K562 (cell line): ENCODE data around the gene RDH13. TPM values are rescaled to one million over a fixed set of nuclear protein-coding genes. Genes with fewer than 3 reads are reported as not detected.
A peak's percentile ranks its signal among the peaks of the same experiment; 100 is the strongest.

Experiments
- ATF3 ChIP-seq, 2 experiments: fragments of 450-650 bp in 1 of 2; sonication (generic) in 1 of 2; formaldehyde crosslinking in 1 of 2; IDR thresholded peaks in 1 of 2; conservative IDR thresholded peaks in 1 of 2; 2 replicates each; pipeline versions ENCODE4 v1.6.1 to v1.8.1; 2016 to 2023; ENCODE audit warnings: mild to moderate bottlenecking in 2 of 2, moderate library complexity in 2 of 2, inconsistent platforms in 1 of 2, missing genetic modification reagents in 1 of 2
- BHLHE40 ChIP-seq: IDR thresholded peaks from 2 replicates; pipeline ENCODE4 v1.6.1; 2011; ENCODE audit warnings: low read length, improper control_type of control experiment
- CBX3 ChIP-seq, 2 experiments: IDR thresholded peaks; 1 replicate in 1 of 2; 2 replicates in 1 of 2; pipeline ENCODE4 v1.6.1; 2012; ENCODE audit warnings: inconsistent platforms in 2 of 2, low read length in 2 of 2, borderline replicate concordance in 1 of 2, control low read depth in 1 of 2
- CEBPB ChIP-seq: fragments of 450-650 bp; IDR thresholded peaks from 2 replicates; pipeline ENCODE4 v1.6.1; 2016; ENCODE audit warnings: missing genetic modification characterization, missing compliant biosample characterization
- CREM ChIP-seq: IDR thresholded peaks from 2 replicates; pipeline ENCODE4 v1.6.1; 2014; ENCODE audit warnings: antibody characterized with exemption, low read depth
- EP400 ChIP-seq: fragments of 450-650 bp; IDR thresholded peaks from 2 replicates; pipeline ENCODE4 v1.6.1; 2017; ENCODE audit warnings: antibody characterized with exemption, mild to moderate bottlenecking, moderate library complexity
- ETV6 ChIP-seq, 3 experiments: fragments of 150-350 bp in 1 of 3; sonication (generic) in 1 of 3; formaldehyde crosslinking in 1 of 3; IDR thresholded peaks; 2 replicates each; pipeline versions ENCODE4 v1.6.1 to v1.8.0; 2014 to 2022; ENCODE audit warnings: borderline replicate concordance in 2 of 3, low read depth in 2 of 3, antibody characterized with exemption in 1 of 3, low read length in 1 of 3, mild to moderate bottlenecking in 1 of 3, missing genetic modification reagents in 1 of 3
- HMGXB4 ChIP-seq: sonication (generic); formaldehyde crosslinking; IDR thresholded peaks from 2 replicates; pipeline ENCODE4 v1.8.1; 2023; ENCODE audit warnings: mild to moderate bottlenecking, missing genetic modification reagents
- JUNB ChIP-seq: fragments of 450-650 bp; formaldehyde crosslinking; conservative IDR thresholded peaks from 2 replicates; pipeline ENCODE4 v1.4.0; 2020; ENCODE audit warnings: mild to moderate bottlenecking
- MYC ChIP-seq, 2 experiments: fragments of 250-450 bp in 1 of 2; sonication (Bioruptor Pico) in 1 of 2; IDR thresholded peaks; 2 replicates each; pipeline versions ENCODE4 v1.5.1 to v1.6.1; 2012 to 2021; ENCODE audit warnings: low read depth in 2 of 2, borderline replicate concordance in 1 of 2, improper control_type of control experiment in 1 of 2, low read length in 1 of 2, mild to moderate bottlenecking in 1 of 2, moderate library complexity in 1 of 2
- PKNOX1 ChIP-seq: fragments of 450-650 bp; IDR thresholded peaks from 2 replicates; pipeline ENCODE4 v1.6.1; 2016
- POLR2A ChIP-seq: fragments of 450-650 bp; conservative IDR thresholded peaks from 2 replicates; pipeline ENCODE4 v1.6.1; 2016
- SIN3A ChIP-seq, 2 experiments: fragments of 150-350 bp in 1 of 2; IDR thresholded peaks; 2 replicates each; pipeline ENCODE4 v1.6.1; 2011 to 2016; ENCODE audit warnings: borderline replicate concordance in 2 of 2, low read depth in 2 of 2, low read length in 2 of 2, mild to moderate bottlenecking in 2 of 2, moderate library complexity in 2 of 2; ENCODE audit not compliant: control insufficient read depth in 1 of 2
- TAF1 ChIP-seq: IDR thresholded peaks from 2 replicates; pipeline ENCODE4 v1.6.1; 2011; ENCODE audit warnings: mild to moderate bottlenecking, low read length, moderate library complexity; ENCODE audit not compliant: insufficient read depth, control insufficient read depth, severe bottlenecking; ENCODE audit errors: extremely low read depth
- TFAP4 ChIP-seq: sonication (generic); formaldehyde crosslinking; IDR thresholded peaks from 2 replicates; pipeline ENCODE4 v1.8.0; 2022; ENCODE audit warnings: missing genetic modification reagents, mild to moderate bottlenecking, moderate library complexity, borderline replicate concordance
- ZBTB49 ChIP-seq: sonication (generic); formaldehyde crosslinking; IDR thresholded peaks from 2 replicates; pipeline ENCODE4 v1.8.0; 2022; ENCODE audit warnings: missing genetic modification reagents, mild to moderate bottlenecking, borderline replicate concordance
- polyA plus RNA-seq, 8 experiments: library from polyadenylated mRNA; depleted of rRNA in 4 of 8; stranded (reverse) in 5 of 8; unstranded in 3 of 8; fragments of >200 nt; fragmentation: Nextera tagmentation in 2 of 8; fragmentation: Illumina TruSeq in 1 of 8; extraction: Ambion mirVana in 2 of 8; extraction: Trizol in 1 of 8; gene quantifications; 2 replicates each; pipeline versions ENCODE4 v1.2.1 to v1.2.3, GENCODE V29; 2011 to 2014; ENCODE audit warnings: inconsistent platforms in 1 of 8, missing spikeins in 1 of 8
- total RNA-seq, 7 experiments: library from RNA; depleted of rRNA in 6 of 7; stranded (reverse); fragments of >200 nt in 6 of 7; fragmentation: Illumina TruSeq in 2 of 7; extraction: Trizol in 2 of 7; gene quantifications; 2 replicates each; pipeline versions ENCODE4 v1.2.1 to v1.2.3, GENCODE V29; 2011 to 2021; ENCODE audit warnings: low replicate concordance in 1 of 7

The RDH13 gene
- total and polyA plus RNA-seq, 9 of the 15 experiments (the other 6 are each of a cell fraction or from before 2014, with no cell fraction given) = 7.5 to 70.3 (median 39.5) TPM

- TF ChIP-seq ATF3 (IDR thresholded peaks at IDR 0.05) (peak; percentile 99), ATF3 (CRISPR knock-in tag; conservative IDR thresholded peaks at IDR 0.05) (no peak), POLR2A (peak; percentile 81), EP400 (peak; percentile 23; the same call in 1 of the 2 replicates), TFAP4 (CRISPR knock-in tag) (peak; percentile 65; the same call in 1 of the 2 replicates), ETV6 (IDR thresholded peaks at IDR 0.05; ENCODE audit: borderline replicate concordance in 1 of 2, low read depth in 2 of 2, low read length in 1 of 2) (peak in 1 of 2 experiments; percentile 29; a peak in 1 of 4 replicates), ETV6 (CRISPR knock-in tag; IDR thresholded peaks at IDR 0.05; ENCODE audit: borderline replicate concordance) (peak; percentile 85), JUNB (CRISPR knock-in tag) (peak; percentile 67; the same call in 1 of the 2 replicates), MYC (IDR thresholded peaks at IDR 0.05; ENCODE audit: low read depth, low read length) (peak; percentile 46; the same call in 1 of the 2 replicates), MYC (CRISPR knock-in tag; IDR thresholded peaks at IDR 0.05; ENCODE audit: borderline replicate concordance, low read depth) (no peak), TAF1 (peak; percentile 78), CEBPB (tag) (no peak), SIN3A (IDR thresholded peaks at IDR 0.05; ENCODE audit: borderline replicate concordance in 2 of 2, control insufficient read depth in 1 of 2, low read depth in 2 of 2, low read length in 2 of 2) (peak; percentile 53 to 77; a peak in 2 of 4 replicates), CBX3 (IDR thresholded peaks at IDR 0.05; ENCODE audit: borderline replicate concordance in 1 of 2, low read length in 2 of 2) (peak in 1 of 2 experiments; percentile 69; a peak in 1 of 3 replicates), PKNOX1 (peak; percentile 82), CREM (peak; percentile 96), HMGXB4 (CRISPR knock-in tag) (no peak), ZBTB49 (CRISPR knock-in tag) (peak; percentile 50; the same call in 1 of the 2 replicates), BHLHE40 (peak; percentile 33; the same call in 1 of the 2 replicates)
Measured at GRCh38 chr19:55062735-55063491, at the start of gene RDH13 (continued).
